H1 (cell line): ENCODE results near the gene GRAMD1B. TPM values are rescaled to one million over a fixed set of nuclear protein-coding genes. Genes with fewer than 3 reads are reported as not detected.

Experiments used
- ATF3 ChIP-seq: IDR thresholded peaks from 2 replicates; pipeline ENCODE4 v1.6.1; 2011; ENCODE audit warnings: low read depth, mild to moderate bottlenecking, low read length; ENCODE audit not compliant: insufficient read depth
- BCL11A ChIP-seq, 2 experiments: IDR thresholded peaks; one replicate each; pipeline ENCODE4 v1.6.1; 2011; ENCODE audit warnings: low read depth in 2 of 2, low read length in 2 of 2, mild to moderate bottlenecking in 2 of 2
- CREB1 ChIP-seq: IDR thresholded peaks from 2 replicates; pipeline ENCODE4 v1.6.1; 2012; ENCODE audit warnings: inconsistent platforms
- TBP ChIP-seq: IDR thresholded peaks from 2 replicates; pipeline ENCODE4 v1.6.1; 2011; ENCODE audit warnings: low read depth, low read length, improper control_type of control experiment
- YY1 ChIP-seq: IDR thresholded peaks from 2 replicates; pipeline ENCODE4 v1.6.1; 2011; ENCODE audit warnings: low read depth, mild to moderate bottlenecking, low read length
- polyA plus RNA-seq, 7 experiments: library from polyadenylated mRNA; depleted of rRNA in 3 of 7; stranded (reverse) in 5 of 7; unstranded in 2 of 7; fragments of >200 nt in 5 of 7; fragments of 200-250 nt in 2 of 7; gene quantifications; 1 replicate in 5 of 7; 2 replicates in 1 of 7; 4 replicates in 1 of 7; pipeline versions ENCODE4 v1.2.1 to v1.2.3, GENCODE V29; 2011 to 2013; ENCODE audit warnings: missing spikeins in 2 of 7, mixed read lengths in 2 of 7
- total RNA-seq: library from RNA; stranded (reverse); fragmentation: NEBNext Ultra II Directional; extraction: Animal tissue kit (Norgen Biotek cat#: 25700); gene quantifications from 2 replicates; pipeline ENCODE4 v1.2.1, GENCODE V29; 2021

GRAMD1B gene
- total and polyA plus RNA-seq, 2 of the 8 experiments (the other 6 are each of a cell fraction or from before 2014, with no cell fraction given), result 10.1 to 21.2 TPM

- TF ChIP-seq ATF3, result no peak
- TF ChIP-seq TBP, result no peak
- TF ChIP-seq YY1, result no peak
- TF ChIP-seq BCL11A (IDR thresholded peaks at IDR 0.05; ENCODE audit: low read depth in 2 of 2, low read length in 2 of 2), result no peak
- TF ChIP-seq CREB1, result no peak
Measured at GRCh38 chr11:123404676-123405075, 25.4 kb upstream of the GRAMD1B start (continued).
